Mucosa of rectum (tissue), 2 donors: Measurements from ENCODE around the gene GLP2R.

Experiments used
- H3K27ac ChIP-seq, 2 donors: one replicate each; pipeline ENCODE4 v1.7.0; 2013; ENCODE audit warnings: inconsistent platforms in 2 of 2, low read depth in 2 of 2, low read length in 2 of 2
- H3K27me3 ChIP-seq, 2 donors: one replicate each; pipeline ENCODE4 v1.7.0; 2013; ENCODE audit warnings: low read length in 2 of 2; ENCODE audit not compliant: control insufficient read depth in 2 of 2, insufficient read depth in 2 of 2
- H3K36me3 ChIP-seq, 2 donors: one replicate each; pipeline ENCODE4 v1.7.0; 2013; ENCODE audit warnings: low read length in 2 of 2; ENCODE audit not compliant: control insufficient read depth in 2 of 2, insufficient read depth in 2 of 2
- H3K4me1 ChIP-seq, 2 donors: one replicate each; pipeline ENCODE4 v1.7.0; 2013; ENCODE audit warnings: low read length in 2 of 2, mild to moderate bottlenecking in 1 of 2; ENCODE audit not compliant: control insufficient read depth in 2 of 2, insufficient read depth in 2 of 2
- H3K4me3 ChIP-seq, 2 donors: one replicate each; pipeline ENCODE4 v1.7.0; 2013; ENCODE audit warnings: low read length in 2 of 2
- H3K9ac ChIP-seq, 2 donors: one replicate each; pipeline ENCODE4 v1.7.0; 2013; ENCODE audit warnings: low read length in 2 of 2, low read depth in 1 of 2, mild to moderate bottlenecking in 1 of 2
- H3K9me3 ChIP-seq, 2 donors: one replicate each; pipeline ENCODE4 v1.7.0; 2013; ENCODE audit warnings: low read length in 2 of 2; ENCODE audit not compliant: control insufficient read depth in 2 of 2
- donor health status: healthy.
- donor health status: Normal muscosa, but diverticular disease.

GLP2R gene

GRCh38 chr17:9824797-9825338 lies 856 bp upstream of the GLP2R start:
- no peaks in the 10 kb centered on the region for H3K9me3 ChIP-seq
- H3K36me3 ChIP-seq, result no peaks in the 10 kb centered on the region
- no peak overlapping the region for H3K9ac ChIP-seq
- H3K27me3 ChIP-seq, result no peaks in the 10 kb centered on the region
- no peak overlapping the region for H3K4me3 ChIP-seq
- H3K4me1 ChIP-seq, result no peaks in the 10 kb centered on the region
- no peak overlapping the region for H3K27ac ChIP-seq

- no peaks in the 10 kb centered on the region for H3K36me3 ChIP-seq
- H3K9me3 ChIP-seq, result no peaks in the 10 kb centered on the region
- no peaks in the 10 kb centered on the region for H3K4me1 ChIP-seq
- H3K4me3 ChIP-seq, result no peak overlapping the region
- no peaks in the 10 kb centered on the region for H3K27me3 ChIP-seq
- peak overlapping the region in 1 of 2 donors; percentile 13 for H3K27ac ChIP-seq
- H3K9ac ChIP-seq, result no peak overlapping the region
Observed at GRCh38 chr17:9828296-9829295, 2.9 kb downstream of the GLP2R start.

GRCh38 chr17:9829343-9829742 lies 3.6 kb downstream of the GLP2R start:
- H3K36me3 ChIP-seq, result no peaks in the 10 kb centered on the region
- H3K9ac ChIP-seq, result no peak overlapping the region
- no peaks in the 10 kb centered on the region for H3K9me3 ChIP-seq
- no peak overlapping the region for H3K4me3 ChIP-seq
- H3K4me1 ChIP-seq, result no peaks in the 10 kb centered on the region
- H3K27me3 ChIP-seq, result no peaks in the 10 kb centered on the region
- H3K27ac ChIP-seq, result no peak overlapping the region

- Histone ChIP-seq H3K4me1 (no peaks in the 10 kb centered on the region), H3K9me3 (no peaks in the 10 kb centered on the region), H3K27ac (no peak overlapping the region), H3K4me3 (no peak overlapping the region), H3K27me3 (no peaks in the 10 kb centered on the region), H3K36me3 (no peaks in the 10 kb centered on the region), H3K9ac (no peak overlapping the region)
Observed at GRCh38 chr17:9830711-9831110, 5.0 kb downstream of the GLP2R start.

- H3K9ac ChIP-seq, result no peak overlapping the region
- no peaks in the 10 kb centered on the region for H3K9me3 ChIP-seq
- H3K4me1 ChIP-seq, result peaks cover 0 to 2% of the 10 kb centered on the region in 2 donors
- no peaks in the 10 kb centered on the region for H3K27me3 ChIP-seq
- no peak overlapping the region for H3K27ac ChIP-seq
- H3K36me3 ChIP-seq, result no peaks in the 10 kb centered on the region
- no peak overlapping the region for H3K4me3 ChIP-seq
Observed at GRCh38 chr17:9833922-9834321, 8.2 kb downstream of the GLP2R start.

- no peak overlapping the region for H3K4me3 ChIP-seq
- peak overlapping the region in 1 of 2 donors; percentile 35 for H3K27ac ChIP-seq
- H3K27me3 ChIP-seq, result no peaks in the 10 kb centered on the region
- H3K36me3 ChIP-seq, result no peaks in the 10 kb centered on the region
- H3K9me3 ChIP-seq, result no peaks in the 10 kb centered on the region
- H3K9ac ChIP-seq, result no peak overlapping the region
- peaks cover 0 to 7% of the 10 kb centered on the region in 2 donors for H3K4me1 ChIP-seq
Observed at GRCh38 chr17:9837551-9838471, 12.1 kb downstream of the GLP2R start.

- Histone ChIP-seq H3K9me3 (no peaks in the 10 kb centered on the region), H3K9ac (no peak overlapping the region), H3K4me1 (peaks cover 0 to 7% of the 10 kb centered on the region in 2 donors), H3K27me3 (no peaks in the 10 kb centered on the region), H3K36me3 (no peaks in the 10 kb centered on the region), H3K4me3 (no peak overlapping the region), H3K27ac (no peak overlapping the region)
Observed at GRCh38 chr17:9839433-9839832, 13.7 kb downstream of the GLP2R start.

GRCh38 chr17:9842057-9842758 lies 16.5 kb downstream of the GLP2R start:
- Histone ChIP-seq H3K9me3 (no peaks in the 10 kb centered on the region), H3K27ac (peak overlapping the region; percentile 48 to 58), H3K27me3 (no peaks in the 10 kb centered on the region), H3K4me3 (no peak overlapping the region), H3K4me1 (peaks cover 0 to 7% of the 10 kb centered on the region in 2 donors), H3K9ac (no peak overlapping the region), H3K36me3 (no peaks in the 10 kb centered on the region)

- peak overlapping the region in 1 of 2 donors; percentile 38 for H3K27ac ChIP-seq
- no peak overlapping the region for H3K4me3 ChIP-seq
- H3K27me3 ChIP-seq, result no peaks in the 10 kb centered on the region
- peaks cover 0 to 7% of the 10 kb centered on the region in 2 donors for H3K4me1 ChIP-seq
- H3K9ac ChIP-seq, result no peak overlapping the region
- no peaks in the 10 kb centered on the region for H3K36me3 ChIP-seq
- H3K9me3 ChIP-seq, result no peaks in the 10 kb centered on the region
Observed at GRCh38 chr17:9843152-9844010, 17.7 kb downstream of the GLP2R start.
